Measurements from ENCODE around the gene PTGS2. TPM values are rescaled to one million over a fixed set of nuclear protein-coding genes. Genes with fewer than 3 reads are reported as not detected.

Gene PTGS2
- total RNA-seq, result 10 to 100 TPM; 12.6 to 18.3 TPM
- polyA plus RNA-seq, result 10 to 100 TPM in 1 of 2 donors, 1 to 10 TPM in 1; 5.3 to 20.6 TPM
- long read RNA-seq, donor 1, result 0 reads
- long read RNA-seq, donor 2, result 0 reads
- long read RNA-seq, donor 3, result 0 reads
- long read RNA-seq, donor 4, partial matches to known transcripts, result 0 of 1 reads
- long read RNA-seq, donor 4, other reads (novel, unspliced or antisense), result 0 of 1 reads
- long read RNA-seq, donor 5, result 0 reads

- Histone ChIP-seq H3K9ac (ENCODE audit: insufficient read depth in 1 of 2, low read length in 2 of 2) (peak within 1 kb of the TSS; percentile 43 to 93), H3K4me3 (peak within 1 kb of the TSS; percentile 58), H3K9me3 (ENCODE audit: control insufficient read depth in 4 of 4, insufficient read depth in 3 of 4, low read length in 3 of 4) (no peaks in the 10 kb centered on the region), H3K36me3 (ENCODE audit: control insufficient read depth in 4 of 4, insufficient read depth in 4 of 4, low read length in 4 of 4) (peaks cover 0 to 4% (median 1%) of the 10 kb centered on the region in 4 donors), H3K27ac (ENCODE audit: low read depth in 1 of 2, low read length in 1 of 2) (peak within 1 kb of the TSS; percentile 26 to 92), H3K27me3 (ENCODE audit: control insufficient read depth in 3 of 3, insufficient read depth in 3 of 3, low read length in 2 of 3) (no peaks in the 10 kb centered on the region), H3K4me1 (ENCODE audit: control insufficient read depth in 5 of 5, insufficient read depth in 5 of 5, low read length in 5 of 5) (peaks cover 0 to 16% (median 0%) of the 10 kb centered on the region in 5 donors)
- WGBS, 2 donors, result 0 to 1% methylated on average over 51 to 52 of the region's 52 CpGs
- DNase-seq (peak; percentile 89 to 95 (median 93)), ATAC-seq (ENCODE audit: insufficient read depth, low FRiP score) (peak; percentile 98)
- TF ChIP-seq, protein P1, sequence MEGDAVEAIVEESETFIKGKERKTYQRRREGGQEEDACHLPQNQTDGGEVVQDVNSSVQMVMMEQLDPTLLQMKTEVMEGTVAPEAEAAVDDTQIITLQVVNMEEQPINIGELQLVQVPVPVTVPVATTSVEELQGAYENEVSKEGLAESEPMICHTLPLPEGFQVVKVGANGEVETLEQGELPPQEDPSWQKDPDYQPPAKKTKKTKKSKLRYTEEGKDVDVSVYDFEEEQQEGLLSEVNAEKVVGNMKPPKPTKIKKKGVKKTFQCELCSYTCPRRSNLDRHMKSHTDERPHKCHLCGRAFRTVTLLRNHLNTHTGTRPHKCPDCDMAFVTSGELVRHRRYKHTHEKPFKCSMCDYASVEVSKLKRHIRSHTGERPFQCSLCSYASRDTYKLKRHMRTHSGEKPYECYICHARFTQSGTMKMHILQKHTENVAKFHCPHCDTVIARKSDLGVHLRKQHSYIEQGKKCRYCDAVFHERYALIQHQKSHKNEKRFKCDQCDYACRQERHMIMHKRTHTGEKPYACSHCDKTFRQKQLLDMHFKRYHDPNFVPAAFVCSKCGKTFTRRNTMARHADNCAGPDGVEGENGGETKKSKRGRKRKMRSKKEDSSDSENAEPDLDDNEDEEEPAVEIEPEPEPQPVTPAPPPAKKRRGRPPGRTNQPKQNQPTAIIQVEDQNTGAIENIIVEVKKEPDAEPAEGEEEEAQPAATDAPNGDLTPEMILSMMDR (IDR thresholded peaks at IDR 0.05; ENCODE audit: control extremely low read depth, extremely low read depth), result no peak
Measured at GRCh38 chr1:186680245-186681061, at the start of gene PTGS2. TSS of gene PTGS2 (minus strand) at chr1:186680423. CDS start at chr1:186680290, 133 bp downstream.

- no peaks in the 10 kb centered on the region for H3K4me1 ChIP-seq (ENCODE audit: control insufficient read depth in 5 of 5, insufficient read depth in 5 of 5, low read length in 5 of 5)
- no peak overlapping the region for H3K9ac ChIP-seq (ENCODE audit: insufficient read depth in 1 of 2, low read length in 2 of 2)
- no peak overlapping the region for H3K4me3 ChIP-seq
- ATAC-seq (ENCODE audit: insufficient read depth, low FRiP score) (peak; percentile 41), DNase-seq (peak in 2 of 3 donors; percentile 14 to 32)
- H3K27me3 ChIP-seq (ENCODE audit: control insufficient read depth in 3 of 3, insufficient read depth in 3 of 3, low read length in 2 of 3), result no peaks in the 10 kb centered on the region
- 65 to 69% methylated on average over 3 of the region's 3 CpGs for WGBS, 2 donors
- TF ChIP-seq, protein P1 (IDR thresholded peaks at IDR 0.05; ENCODE audit: control extremely low read depth, extremely low read depth), result peak; percentile 3
- H3K36me3 ChIP-seq (ENCODE audit: control insufficient read depth in 4 of 4, insufficient read depth in 4 of 4, low read length in 4 of 4), result no peaks in the 10 kb centered on the region
- H3K9me3 ChIP-seq (ENCODE audit: control insufficient read depth in 4 of 4, insufficient read depth in 3 of 4, low read length in 3 of 4), result no peaks in the 10 kb centered on the region
- H3K27ac ChIP-seq (ENCODE audit: low read depth in 1 of 2, low read length in 1 of 2), result no peak overlapping the region
Measured at GRCh38 chr1:186722711-186723309, 42.6 kb upstream of the PTGS2 start.

- TF ChIP-seq, protein P1 (IDR thresholded peaks at IDR 0.05; ENCODE audit: control extremely low read depth, extremely low read depth), result no peak
- H3K4me3 ChIP-seq, result no peak overlapping the region
- no peak overlapping the region for H3K9ac ChIP-seq (ENCODE audit: insufficient read depth in 1 of 2, low read length in 2 of 2)
- WGBS, 2 donors, result 12 to 42% methylated on average over 2 of the region's 2 CpGs
- DNase-seq, result no peak
- ATAC-seq (ENCODE audit: insufficient read depth, low FRiP score), result no peak
- H3K27me3 ChIP-seq (ENCODE audit: control insufficient read depth in 3 of 3, insufficient read depth in 3 of 3, low read length in 2 of 3), result no peaks in the 10 kb centered on the region
- no peaks in the 10 kb centered on the region for H3K36me3 ChIP-seq (ENCODE audit: control insufficient read depth in 4 of 4, insufficient read depth in 4 of 4, low read length in 4 of 4)
- no peaks in the 10 kb centered on the region for H3K4me1 ChIP-seq (ENCODE audit: control insufficient read depth in 5 of 5, insufficient read depth in 5 of 5, low read length in 5 of 5)
- no peak overlapping the region for H3K27ac ChIP-seq (ENCODE audit: low read depth in 1 of 2, low read length in 1 of 2)
- no peaks in the 10 kb centered on the region for H3K9me3 ChIP-seq (ENCODE audit: control insufficient read depth in 4 of 4, insufficient read depth in 3 of 4, low read length in 3 of 4)
Measured at GRCh38 chr1:186717286-186717685, 37.1 kb upstream of the PTGS2 start.
